ENCODE measurements around the gene ZNF594.
"Not testable (repeated sequence)": the region's sequence is repeated elsewhere in the genome, so short reads cannot be mapped to it uniquely, and the experiment has no call there.

GRCh38 chr17:5233492-5233891 is 41.8 kb upstream of the ZNF594 start:
- not testable (repeated sequence) for TF ChIP-seq CTCF, POLR2A (IDR thresholded peaks at IDR 0.05)

All from testis (tissue), 2 donors.